Fibroblast of skin of scalp (primary cell): ENCODE data around the gene LRRC17.
A peak's percentile ranks its signal among the peaks of the same experiment; 100 is the strongest.

Source experiments
- DNase-seq: peaks from one replicate; pipeline ENCODE4 v3.0.0-alpha.2; 2013

LRRC17 gene

DNA sequence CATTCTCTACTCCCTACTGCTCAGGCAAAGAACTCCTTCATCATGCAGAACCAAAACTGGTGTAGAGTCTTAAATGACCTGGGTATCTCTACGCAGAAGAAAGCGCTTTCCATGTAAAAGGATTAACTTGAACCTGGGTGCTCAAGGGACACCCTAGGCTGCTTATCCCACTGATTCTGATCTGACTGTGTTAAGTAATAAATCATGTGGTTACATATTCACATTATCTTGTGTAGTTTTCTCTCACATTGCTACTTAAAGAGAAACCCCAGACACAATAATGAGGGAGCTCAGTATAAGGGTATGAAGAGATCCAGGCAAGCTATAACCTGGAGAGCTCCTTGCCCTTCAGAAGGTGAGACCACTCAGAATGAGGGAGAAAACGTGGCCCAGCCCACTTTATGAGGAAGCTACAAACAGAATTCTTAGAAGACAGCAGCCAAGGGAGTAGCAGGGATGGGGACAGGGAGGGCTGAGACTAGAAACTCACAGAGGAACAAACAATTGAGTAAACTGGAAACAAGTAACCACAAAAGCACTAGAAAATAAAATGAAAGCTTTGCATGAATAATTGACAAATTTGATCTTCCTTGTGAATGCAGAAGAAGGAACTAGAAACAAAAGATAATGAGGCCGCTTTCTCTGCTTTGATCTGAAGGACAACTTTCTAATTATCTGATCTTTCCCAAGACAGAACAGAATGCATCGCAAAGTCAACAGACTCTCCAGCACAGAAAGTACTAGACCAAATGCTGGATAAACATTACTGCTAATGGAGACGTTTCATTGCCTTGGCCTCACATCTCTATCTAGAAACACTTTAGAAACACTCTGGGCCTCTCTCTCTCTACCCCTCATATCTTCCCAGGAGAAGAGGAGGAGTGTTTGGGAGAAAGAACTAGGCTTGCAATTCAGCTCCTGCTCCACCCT lies 76.1 kb downstream of the LRRC17 start:
- DNase-seq, result no peak

DNA sequence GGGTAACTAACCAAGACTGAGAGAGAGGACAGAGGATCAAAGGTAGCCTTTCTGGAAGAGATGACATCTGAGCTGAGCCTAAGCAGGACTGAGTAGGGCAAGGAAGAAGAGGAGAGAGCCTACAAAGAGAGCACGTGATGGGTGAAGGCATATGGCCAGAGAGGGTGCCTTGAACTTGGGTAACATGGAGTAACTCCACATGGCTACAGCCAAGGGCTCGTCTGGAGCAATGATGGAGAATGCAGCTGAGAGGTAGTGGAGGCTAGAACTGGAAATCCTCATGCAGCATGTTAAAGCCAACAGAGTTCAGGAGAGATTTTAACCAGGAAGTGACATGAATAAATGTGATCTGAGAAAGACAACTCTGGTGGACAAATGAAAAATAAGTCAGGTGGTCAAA lies 77.8 kb downstream of the LRRC17 start:
- no peak for DNase-seq

DNA sequence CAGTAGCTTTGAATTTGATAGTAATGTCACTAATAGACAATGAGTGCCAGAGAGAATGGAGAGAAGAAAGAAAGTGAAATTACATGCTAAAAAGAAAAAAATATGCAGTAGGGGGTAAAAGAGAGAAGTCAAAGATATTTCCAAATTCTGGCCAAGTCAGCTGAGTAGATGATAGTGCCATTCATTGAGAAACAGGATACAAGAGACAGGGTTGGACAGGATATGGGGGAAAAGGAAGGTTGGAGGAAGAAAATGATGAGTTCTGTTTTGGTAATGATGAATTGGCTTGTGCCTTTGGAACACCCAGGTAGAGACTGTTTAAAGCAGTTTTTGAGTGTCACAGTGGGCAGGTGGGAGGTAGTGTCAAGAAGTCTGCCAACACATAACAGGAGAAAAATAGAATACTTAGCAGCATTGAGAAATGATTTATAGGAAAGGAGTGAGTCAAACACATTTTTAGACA lies 78.3 kb downstream of the LRRC17 start:
- no peak for DNase-seq

DNA sequence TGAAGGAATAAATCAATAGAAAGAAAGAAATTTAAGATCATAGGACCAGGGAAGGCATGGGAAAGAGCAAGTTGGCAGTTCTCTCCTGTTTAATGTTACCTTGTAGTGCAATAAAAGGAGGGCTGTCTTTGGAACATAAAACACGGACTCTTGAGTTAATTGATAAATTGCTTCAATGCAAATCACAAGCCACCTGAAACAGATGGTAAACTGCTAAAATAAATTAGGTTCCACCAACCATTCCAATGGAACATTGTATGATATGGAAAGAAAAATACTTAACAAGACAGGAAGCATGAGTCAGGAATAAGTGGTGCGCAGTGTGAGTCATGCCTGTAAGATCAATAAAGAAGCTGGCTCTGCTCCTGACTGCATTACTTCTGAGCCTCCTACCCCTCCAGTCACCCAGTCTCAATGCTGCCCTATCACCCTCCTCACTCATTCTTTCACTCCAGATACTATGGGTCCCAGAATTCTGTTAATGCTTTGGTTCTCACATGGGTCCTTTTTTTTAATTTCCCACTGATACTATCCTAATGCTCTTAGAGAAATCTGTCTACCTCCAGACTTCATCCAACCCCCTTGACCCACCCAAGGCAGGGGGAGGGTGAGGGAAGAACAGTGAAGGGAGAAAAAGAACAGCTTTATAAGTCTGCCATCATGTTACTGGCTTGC lies 78.9 kb downstream of the LRRC17 start:
- peak; percentile 93 for DNase-seq

DNA sequence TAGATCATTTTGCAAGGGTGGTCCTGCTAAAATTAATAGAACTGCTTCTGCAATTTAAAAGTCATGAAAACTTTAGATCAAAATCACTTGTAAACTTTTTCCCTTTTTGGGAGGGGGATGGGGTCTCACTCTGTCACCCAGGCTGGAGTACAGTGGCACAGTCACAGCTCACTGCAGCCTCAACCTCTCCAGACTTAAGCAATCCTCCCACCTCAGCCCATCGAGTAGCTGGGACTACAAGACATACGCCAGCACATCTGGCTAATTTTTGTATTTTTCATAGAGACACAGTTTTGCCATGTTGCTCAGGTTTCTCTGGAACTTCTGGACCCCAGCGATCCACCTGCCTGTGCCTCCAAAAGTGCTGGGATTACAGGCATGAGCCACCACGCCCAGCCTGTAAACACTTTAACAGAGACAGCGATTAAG lies 79.7 kb downstream of the LRRC17 start:
- no peak for DNase-seq

DNA sequence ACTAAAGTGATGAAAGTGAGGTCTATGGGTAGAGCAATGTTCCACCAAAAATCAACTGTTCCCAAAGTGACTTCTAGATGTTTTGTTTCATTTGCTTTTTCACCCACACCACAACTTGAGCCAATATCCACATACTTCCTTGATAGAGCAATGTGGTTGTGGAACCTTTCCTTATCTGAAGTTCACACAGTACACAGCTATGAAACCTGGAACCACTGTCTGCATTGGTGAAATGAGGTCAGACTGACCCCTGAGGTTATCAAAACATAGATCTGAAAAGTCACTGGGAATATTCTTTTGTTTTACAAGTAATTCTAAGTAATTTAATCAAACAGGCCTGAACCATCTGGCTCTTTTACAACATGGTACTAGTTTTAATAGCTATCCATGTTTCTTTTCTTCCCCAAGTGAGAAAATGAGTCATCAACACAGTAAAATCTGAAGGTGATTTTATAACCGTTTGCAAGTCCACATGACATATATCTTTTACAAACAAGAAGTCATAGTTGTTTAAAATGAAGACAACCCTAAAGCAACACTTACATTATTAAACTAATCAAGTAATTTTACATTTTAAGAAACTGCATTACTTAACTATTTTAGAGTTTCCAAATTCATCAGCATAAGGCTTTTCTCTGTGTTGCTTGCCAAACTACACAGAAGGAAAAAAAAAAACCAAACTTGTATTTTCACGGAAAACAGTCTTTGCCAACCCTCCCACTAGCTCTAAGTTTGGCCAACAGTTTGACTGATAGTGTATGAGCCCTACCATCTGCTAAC lies 80.3 kb downstream of the LRRC17 start:
- DNase-seq, result peak; percentile 60

DNA sequence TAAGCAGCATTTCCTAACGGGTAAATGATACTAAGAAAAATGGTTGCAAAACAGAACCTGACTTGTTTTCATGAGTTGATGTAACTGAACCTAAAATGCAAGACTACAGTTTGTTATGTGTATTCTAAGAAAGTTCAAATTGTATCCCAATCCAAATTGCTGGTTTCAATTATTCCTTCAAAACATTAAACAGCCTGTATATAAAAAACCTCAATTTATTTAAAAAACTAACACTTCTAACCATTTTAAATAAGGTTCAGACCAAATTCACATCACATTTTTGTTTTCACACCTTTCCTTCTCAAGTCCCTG lies 80.9 kb downstream of the LRRC17 start:
- DNase-seq, result no peak

DNA sequence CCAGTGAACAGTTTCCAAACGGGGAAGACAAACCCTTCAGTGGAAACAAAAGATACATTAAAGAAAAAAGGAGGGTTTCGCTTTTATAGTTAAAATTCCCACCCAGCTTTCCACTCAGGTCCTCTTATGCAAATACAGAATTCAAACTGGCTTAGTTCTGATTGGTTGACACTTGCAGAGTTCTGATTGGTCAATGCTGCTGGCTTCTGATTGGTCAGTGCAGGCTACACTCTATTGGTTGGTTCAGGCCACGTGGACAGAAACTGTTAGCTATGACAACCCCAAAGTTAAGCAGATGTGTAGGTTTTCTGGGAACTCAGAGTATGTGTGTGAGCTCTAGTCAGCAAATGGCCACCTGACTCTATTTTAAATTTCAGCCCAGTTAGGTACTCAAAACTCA lies 81.8 kb downstream of the LRRC17 start:
- DNase-seq, result no peak
